Osteocyte (in vitro differentiated cells): ENCODE measurements around the gene DNAH9. TPM values are rescaled to one million over a fixed set of nuclear protein-coding genes. Genes with fewer than 3 reads are reported as not detected.

ENCODE experiments used
- DNase-seq: peaks from one replicate; pipeline ENCODE4 v3.0.0; 2021; ENCODE audit warnings: mixed read lengths; ENCODE audit not compliant: unreplicated experiment; ENCODE audit errors: extremely low spot score
- H3K27ac Mint-ChIP-seq: one replicate; pipeline ENCODE4 v1.8.0; 2021; ENCODE audit warnings: mild to moderate bottlenecking, mixed read lengths; ENCODE audit not compliant: unreplicated experiment
- H3K27me3 Mint-ChIP-seq: one replicate; pipeline ENCODE4 v1.8.0; 2021; ENCODE audit warnings: mixed read lengths; ENCODE audit not compliant: unreplicated experiment
- H3K36me3 Mint-ChIP-seq: one replicate; pipeline ENCODE4 v1.8.0; 2021; ENCODE audit warnings: mixed read lengths; ENCODE audit not compliant: unreplicated experiment
- H3K4me1 Mint-ChIP-seq: one replicate; pipeline ENCODE4 v1.8.0; 2021; ENCODE audit warnings: mixed read lengths; ENCODE audit not compliant: unreplicated experiment
- H3K4me3 Mint-ChIP-seq: one replicate; pipeline ENCODE4 v1.8.0; 2021; ENCODE audit warnings: mild to moderate bottlenecking, moderate library complexity, mixed read lengths; ENCODE audit not compliant: unreplicated experiment
- H3K9me3 Mint-ChIP-seq: one replicate; pipeline ENCODE4 v1.8.0; 2021; ENCODE audit warnings: mixed read lengths; ENCODE audit not compliant: unreplicated experiment
- total RNA-seq: library from RNA; stranded (reverse); gene quantifications from 2 replicates; pipeline ENCODE4 v1.2.1, GENCODE V29; 2021
- TF ChIP-seq, protein P1 (sequence below): fragments of 200-600 bp; sonication (generic); IDR thresholded peaks from 2 replicates; pipeline ENCODE4 v1.5.0; 2021; ENCODE audit warnings: antibody characterized with exemption, mild to moderate bottlenecking, moderate library complexity

DNAH9 gene
- total RNA-seq, 1 donor from 2014 or later, result not detected

DNA sequence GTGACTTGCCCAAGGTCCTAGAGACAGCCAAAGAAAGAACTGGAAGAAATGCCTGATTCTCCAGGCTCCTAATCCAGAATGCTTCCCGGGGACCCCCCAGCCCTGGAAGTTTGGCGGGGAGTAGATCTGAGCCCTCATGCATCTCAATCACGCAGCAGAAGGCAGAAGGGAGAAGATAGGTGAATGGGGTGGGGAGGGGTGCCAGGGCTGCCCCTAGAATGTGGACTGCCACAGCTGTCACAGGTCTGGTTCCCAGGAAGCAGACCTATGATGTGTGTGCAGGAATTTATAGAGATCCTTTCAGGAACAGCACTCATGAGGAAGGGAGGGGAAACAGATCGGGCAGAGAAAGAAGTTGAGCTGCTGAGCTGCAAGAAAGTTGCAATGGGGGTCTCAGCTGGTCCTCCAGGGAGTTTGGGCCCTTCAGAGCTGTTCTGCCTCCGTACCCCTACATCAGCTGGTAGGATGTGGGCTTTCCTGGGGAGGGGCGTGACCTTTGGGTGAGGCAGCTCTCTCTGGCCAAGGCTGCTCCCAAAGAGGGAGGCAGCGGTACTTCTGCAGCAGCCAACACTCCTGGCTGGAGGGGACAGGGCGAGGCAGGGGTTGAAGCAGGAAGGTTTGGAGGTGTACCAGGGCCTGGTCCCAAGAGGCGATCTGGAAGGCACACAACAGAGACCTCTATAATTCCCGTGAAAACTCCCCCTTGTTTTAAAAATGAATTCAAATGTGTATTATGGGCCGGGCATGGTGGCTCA, 43.4 kb downstream of the DNAH9 start:
- H3K27ac Mint-ChIP-seq, result no peak overlapping the region
- no peaks in the 10 kb centered on the region for H3K4me1 Mint-ChIP-seq
- TF ChIP-seq, protein P1, sequence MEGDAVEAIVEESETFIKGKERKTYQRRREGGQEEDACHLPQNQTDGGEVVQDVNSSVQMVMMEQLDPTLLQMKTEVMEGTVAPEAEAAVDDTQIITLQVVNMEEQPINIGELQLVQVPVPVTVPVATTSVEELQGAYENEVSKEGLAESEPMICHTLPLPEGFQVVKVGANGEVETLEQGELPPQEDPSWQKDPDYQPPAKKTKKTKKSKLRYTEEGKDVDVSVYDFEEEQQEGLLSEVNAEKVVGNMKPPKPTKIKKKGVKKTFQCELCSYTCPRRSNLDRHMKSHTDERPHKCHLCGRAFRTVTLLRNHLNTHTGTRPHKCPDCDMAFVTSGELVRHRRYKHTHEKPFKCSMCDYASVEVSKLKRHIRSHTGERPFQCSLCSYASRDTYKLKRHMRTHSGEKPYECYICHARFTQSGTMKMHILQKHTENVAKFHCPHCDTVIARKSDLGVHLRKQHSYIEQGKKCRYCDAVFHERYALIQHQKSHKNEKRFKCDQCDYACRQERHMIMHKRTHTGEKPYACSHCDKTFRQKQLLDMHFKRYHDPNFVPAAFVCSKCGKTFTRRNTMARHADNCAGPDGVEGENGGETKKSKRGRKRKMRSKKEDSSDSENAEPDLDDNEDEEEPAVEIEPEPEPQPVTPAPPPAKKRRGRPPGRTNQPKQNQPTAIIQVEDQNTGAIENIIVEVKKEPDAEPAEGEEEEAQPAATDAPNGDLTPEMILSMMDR, result no peak
- DNase-seq, result peak; percentile 60
- no peaks in the 10 kb centered on the region for H3K27me3 Mint-ChIP-seq
- H3K9me3 Mint-ChIP-seq, result peaks cover 9% of the 10 kb centered on the region
- no peak overlapping the region for H3K4me3 Mint-ChIP-seq
- no peaks in the 10 kb centered on the region for H3K36me3 Mint-ChIP-seq

DNA sequence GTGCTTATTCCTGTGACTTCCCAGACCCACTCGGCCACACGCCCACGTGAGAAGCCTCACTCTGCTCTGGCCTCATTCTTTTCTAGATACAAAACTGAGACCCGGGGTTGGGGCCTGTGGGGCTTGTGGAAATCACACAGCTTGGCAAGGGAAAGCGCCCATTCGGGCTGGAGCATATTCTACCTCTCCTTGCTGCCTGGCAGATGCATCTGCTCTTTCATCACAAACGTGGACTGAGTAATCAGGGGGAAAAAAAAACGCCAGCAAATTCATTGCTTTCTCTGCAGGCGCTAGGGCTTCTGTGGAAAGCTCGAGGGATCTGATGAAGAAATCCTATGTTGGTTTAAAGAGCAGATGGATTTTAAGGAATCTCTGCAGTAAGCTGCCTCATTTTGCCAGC, 44.4 kb downstream of the DNAH9 start:
- no peak for DNase-seq
- no peak overlapping the region for H3K4me3 Mint-ChIP-seq
- TF ChIP-seq, protein P1, result no peak
- no peaks in the 10 kb centered on the region for H3K4me1 Mint-ChIP-seq
- no peaks in the 10 kb centered on the region for H3K36me3 Mint-ChIP-seq
- H3K27me3 Mint-ChIP-seq, result no peaks in the 10 kb centered on the region
- H3K27ac Mint-ChIP-seq, result no peak overlapping the region
- H3K9me3 Mint-ChIP-seq, result peaks cover 8% of the 10 kb centered on the region

DNA sequence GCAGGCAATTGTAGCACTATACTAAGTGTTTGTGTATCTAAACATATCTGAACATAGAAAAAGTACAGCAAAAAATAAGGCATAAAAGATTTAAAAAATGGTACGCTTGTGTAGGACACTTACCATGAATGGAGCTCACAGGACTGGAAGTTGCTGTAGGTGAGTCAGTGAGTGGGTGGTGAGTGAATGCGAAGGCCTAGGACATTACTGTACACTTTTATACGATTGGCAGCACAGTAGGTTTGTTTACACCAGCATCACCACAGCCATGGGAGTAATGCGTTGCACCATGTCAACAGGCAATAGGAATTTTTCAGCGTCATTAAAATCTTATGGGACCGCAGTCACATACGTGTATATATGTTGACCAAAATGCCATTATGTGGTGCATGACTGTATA, 45.6 kb downstream of the DNAH9 start:
- H3K27me3 Mint-ChIP-seq, result no peaks in the 10 kb centered on the region
- no peak for DNase-seq
- H3K27ac Mint-ChIP-seq, result no peak overlapping the region
- H3K36me3 Mint-ChIP-seq, result no peaks in the 10 kb centered on the region
- peaks cover 2% of the 10 kb centered on the region for H3K9me3 Mint-ChIP-seq
- TF ChIP-seq, protein P1, result no peak
- H3K4me1 Mint-ChIP-seq, result no peaks in the 10 kb centered on the region
- H3K4me3 Mint-ChIP-seq, result no peak overlapping the region

DNA sequence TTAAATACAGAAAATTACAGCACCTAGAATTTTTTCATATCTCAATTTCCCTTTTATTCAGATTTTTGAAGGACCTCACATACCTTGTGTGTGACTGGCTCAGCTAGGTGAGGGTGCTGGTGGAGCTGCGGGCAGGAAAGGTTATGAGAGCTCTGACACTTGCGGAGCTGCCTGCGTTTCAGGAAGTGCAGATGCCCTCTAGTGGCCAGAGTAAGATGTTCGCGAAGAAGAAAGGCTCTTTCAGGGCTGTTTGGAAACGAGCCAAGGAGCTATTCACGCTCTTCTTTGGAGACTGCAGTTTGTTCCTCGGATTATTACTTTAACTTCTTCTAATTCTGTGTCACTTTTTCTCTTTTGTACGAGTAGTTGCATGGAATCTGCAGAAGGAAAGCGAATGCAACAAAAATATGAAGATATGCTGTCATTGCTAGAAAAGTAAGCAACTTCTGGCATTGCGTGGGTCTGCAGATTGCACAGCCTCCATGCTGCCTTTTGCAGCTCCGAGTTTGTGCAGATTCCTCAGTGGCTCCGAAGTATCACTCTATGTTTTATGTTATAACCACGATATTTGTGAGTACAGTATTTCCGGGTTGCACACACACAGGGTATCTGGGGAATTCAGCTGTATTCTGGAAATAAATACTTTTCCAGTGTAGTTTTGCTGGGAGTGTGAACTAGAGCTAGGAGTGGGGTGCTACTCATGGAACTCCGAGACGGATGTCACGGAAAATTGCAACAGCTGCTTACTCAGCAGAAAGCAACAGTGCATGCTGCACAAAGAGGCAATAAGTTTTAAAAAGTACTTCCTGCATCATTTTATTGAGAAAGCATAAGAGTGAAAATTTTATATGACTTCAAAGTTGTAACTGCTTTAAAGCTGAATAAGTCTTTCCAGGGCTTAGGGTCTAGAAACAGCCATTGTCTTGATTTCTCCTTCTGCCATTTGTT, 46.3 kb downstream of the DNAH9 start:
- Mint-ChIP-seq H3K4me3 (no peak overlapping the region), H3K4me1 (no peaks in the 10 kb centered on the region), H3K27me3 (no peaks in the 10 kb centered on the region), H3K9me3 (no peaks in the 10 kb centered on the region), H3K27ac (no peak overlapping the region), H3K36me3 (no peaks in the 10 kb centered on the region)
- TF ChIP-seq, protein P1, result peak; percentile 87
- DNase-seq, result no peak

DNA sequence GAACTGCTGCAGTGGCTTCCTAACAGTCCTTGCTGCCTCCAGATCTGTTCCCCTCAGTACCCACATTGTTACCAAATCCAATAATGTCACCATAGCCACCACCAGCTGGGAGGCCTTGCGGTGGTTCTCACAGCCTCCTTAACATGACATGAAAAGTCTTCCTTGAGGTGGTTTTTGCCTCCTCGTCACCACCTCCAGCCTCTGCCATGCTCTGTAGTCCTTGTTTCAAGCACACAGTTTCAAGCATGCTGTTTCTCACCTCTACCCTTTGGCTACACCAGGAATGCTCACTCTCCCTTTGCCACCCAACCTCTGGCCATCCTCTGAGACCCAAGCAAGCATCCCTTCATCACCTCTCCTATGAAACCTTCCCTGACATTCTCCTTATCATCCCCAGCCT, 47.2 kb downstream of the DNAH9 start:
- Mint-ChIP-seq H3K27me3 (no peaks in the 10 kb centered on the region), H3K27ac (no peak overlapping the region), H3K9me3 (no peaks in the 10 kb centered on the region), H3K4me1 (no peaks in the 10 kb centered on the region), H3K36me3 (no peaks in the 10 kb centered on the region), H3K4me3 (no peak overlapping the region)
- DNase-seq, result no peak
- TF ChIP-seq, protein P1, result no peak
